Testis (tissue), 2 donors: Measurements from ENCODE around the gene SNAP25.

Experiments used
- POLR2A ChIP-seq: fragments of 450-650 bp; IDR thresholded peaks from one replicate; pipeline ENCODE4 v1.6.1; 2017; ENCODE audit warnings: antibody characterized with exemption, mild to moderate bottlenecking, moderate library complexity
- TF ChIP-seq, protein P1 (sequence below), 3 experiments: fragments of 450-650 bp in 2 of 3; fragments of 200-600 bp in 1 of 3; sonication (generic) in 1 of 3; IDR thresholded peaks; one replicate each; pipeline ENCODE4 v1.5.1; 2016 to 2019; ENCODE audit warnings: antibody characterized with exemption in 3 of 3, mild to moderate bottlenecking in 2 of 3, moderate library complexity in 1 of 3

DNA sequence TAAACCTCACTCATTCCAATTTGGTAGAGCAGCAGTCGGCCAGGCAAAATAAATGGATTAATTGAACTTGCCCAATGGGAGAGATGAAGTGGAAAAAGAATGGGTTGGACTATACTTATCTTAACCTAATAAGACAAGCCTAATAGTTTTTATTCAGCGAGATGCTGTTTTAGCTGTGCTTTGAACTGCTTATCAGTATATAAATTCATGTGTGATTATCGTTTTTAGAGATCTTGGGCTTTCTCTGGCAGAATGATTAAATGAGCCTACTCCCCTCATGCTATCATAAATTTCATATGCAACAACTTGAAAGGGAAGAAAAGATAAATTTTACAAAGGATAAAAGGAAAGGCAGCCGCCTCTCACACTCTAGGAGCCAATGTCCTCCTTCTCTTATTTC is 59.8 kb downstream of the SNAP25 start:
- TF ChIP-seq, protein P1, sequence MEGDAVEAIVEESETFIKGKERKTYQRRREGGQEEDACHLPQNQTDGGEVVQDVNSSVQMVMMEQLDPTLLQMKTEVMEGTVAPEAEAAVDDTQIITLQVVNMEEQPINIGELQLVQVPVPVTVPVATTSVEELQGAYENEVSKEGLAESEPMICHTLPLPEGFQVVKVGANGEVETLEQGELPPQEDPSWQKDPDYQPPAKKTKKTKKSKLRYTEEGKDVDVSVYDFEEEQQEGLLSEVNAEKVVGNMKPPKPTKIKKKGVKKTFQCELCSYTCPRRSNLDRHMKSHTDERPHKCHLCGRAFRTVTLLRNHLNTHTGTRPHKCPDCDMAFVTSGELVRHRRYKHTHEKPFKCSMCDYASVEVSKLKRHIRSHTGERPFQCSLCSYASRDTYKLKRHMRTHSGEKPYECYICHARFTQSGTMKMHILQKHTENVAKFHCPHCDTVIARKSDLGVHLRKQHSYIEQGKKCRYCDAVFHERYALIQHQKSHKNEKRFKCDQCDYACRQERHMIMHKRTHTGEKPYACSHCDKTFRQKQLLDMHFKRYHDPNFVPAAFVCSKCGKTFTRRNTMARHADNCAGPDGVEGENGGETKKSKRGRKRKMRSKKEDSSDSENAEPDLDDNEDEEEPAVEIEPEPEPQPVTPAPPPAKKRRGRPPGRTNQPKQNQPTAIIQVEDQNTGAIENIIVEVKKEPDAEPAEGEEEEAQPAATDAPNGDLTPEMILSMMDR (IDR thresholded peaks at IDR 0.05): no peak
- TF ChIP-seq POLR2A: no peak
